Lung microvascular endothelial cell (primary cell): Measurements from ENCODE around the gene EEIG1. TPM values are rescaled to one million over a fixed set of nuclear protein-coding genes. Genes with fewer than 3 reads are reported as not detected.

Source experiments
- DNase-seq, 2 donors: peaks; one replicate each; pipeline versions ENCODE4 v3.0.0 to v3.0.0-alpha.2; 2010; ENCODE audit warnings: low read depth in 2 of 2
- total RNA-seq: library from RNA; depleted of rRNA; stranded (reverse); fragments of >200 nt; gene quantifications from 2 replicates; pipeline ENCODE4 v1.2.1, GENCODE V29; 2014

The EEIG1 gene
- 10.2 and 24.2 TPM in 2 replicates for total RNA-seq

- peak; percentile 90 to 93 for DNase-seq
These were observed at the start of gene EEIG1 for GRCh38 chr9:127980706-127981558. Gene EEIG1, minus strand, starts transcription at chr9:127980989. Its CDS starts 852 bp downstream, at chr9:127980137.

- no peak for DNase-seq
These were observed 46.9 kb upstream of the EEIG1 start for GRCh38 chr9:128027705-128028104.

- peak; percentile 57 to 63 for DNase-seq
These were observed 46.2 kb upstream of the EEIG1 start for GRCh38 chr9:128026773-128027541.

GRCh38 chr9:128026255-128026772 lies 45.5 kb upstream of the EEIG1 start:
- DNase-seq, result no peak

- no peak for DNase-seq
These were observed 44.9 kb upstream of the EEIG1 start for GRCh38 chr9:128025736-128026135.

GRCh38 chr9:128024761-128025308 lies 44.0 kb upstream of the EEIG1 start:
- DNase-seq, result peak; percentile 24 to 32

GRCh38 chr9:128023671-128024070 lies 42.9 kb upstream of the EEIG1 start:
- peak in 1 of 2 donors; percentile 23 for DNase-seq

- peak; percentile 32 to 39 for DNase-seq
These were observed 42.1 kb upstream of the EEIG1 start for GRCh38 chr9:128022886-128023285.

GRCh38 chr9:128021098-128021497 lies 40.3 kb upstream of the EEIG1 start:
- no peak for DNase-seq

GRCh38 chr9:128020692-128021091 lies 39.9 kb upstream of the EEIG1 start:
- DNase-seq, result no peak

- no peak for DNase-seq
These were observed 34.9 kb upstream of the EEIG1 start for GRCh38 chr9:128015696-128016095.

GRCh38 chr9:128011071-128011817 lies 30.5 kb upstream of the EEIG1 start:
- DNase-seq, result peak; percentile 93 to 99

GRCh38 chr9:128009639-128010038 lies 28.9 kb upstream of the EEIG1 start:
- DNase-seq, result peak in 1 of 2 donors; percentile 73

- no peak for DNase-seq
These were observed 27.4 kb upstream of the EEIG1 start for GRCh38 chr9:128008171-128008570.

- DNase-seq, result peak; percentile 74 to 92
These were observed 26.9 kb upstream of the EEIG1 start for GRCh38 chr9:128007566-128008138.

- peak; percentile 69 to 77 for DNase-seq
These were observed 25.7 kb upstream of the EEIG1 start for GRCh38 chr9:128006332-128006996.

GRCh38 chr9:128005923-128006322 lies 25.1 kb upstream of the EEIG1 start:
- peak; percentile 97 to 100 for DNase-seq

GRCh38 chr9:128003966-128004604 lies 23.3 kb upstream of the EEIG1 start:
- no peak for DNase-seq

GRCh38 chr9:128002959-128003358 lies 22.2 kb upstream of the EEIG1 start:
- DNase-seq, result no peak
